Gastroesophageal sphincter (tissue), 3 donors: Measurements from ENCODE around the gene KIAA2012.

ENCODE experiments used
- EP300 ChIP-seq: sonication (generic); formaldehyde crosslinking; IDR thresholded peaks from one replicate; pipeline ENCODE4 v1.6.1; 2017; ENCODE audit warnings: antibody characterized with exemption, mild to moderate bottlenecking
- POLR2A ChIP-seq, 2 donors: fragments of 450-650 bp; IDR thresholded peaks; one replicate each; pipeline ENCODE4 v1.6.1; 2017; ENCODE audit warnings: antibody characterized with exemption in 2 of 2, mild to moderate bottlenecking in 2 of 2, moderate library complexity in 1 of 2
- POLR2AphosphoS5 ChIP-seq: sonication (generic); formaldehyde crosslinking; IDR thresholded peaks from one replicate; pipeline ENCODE4 v1.6.1; 2017; ENCODE audit warnings: antibody characterized with exemption
- TF ChIP-seq, protein P1 (sequence below), 4 experiments: fragments of 200-600 bp in 2 of 4; fragments of 450-650 bp in 2 of 4; sonication (generic) in 1 of 4; IDR thresholded peaks; one replicate each; pipeline ENCODE4 v1.5.1; 2017 to 2019; ENCODE audit warnings: antibody characterized with exemption in 4 of 4, mild to moderate bottlenecking in 2 of 4, moderate library complexity in 2 of 4

GRCh38 chr2:202043475-202043874 is 29.6 kb upstream of the KIAA2012 start:
- TF ChIP-seq POLR2A (IDR thresholded peaks at IDR 0.05) = no peak
- TF ChIP-seq, protein P1, sequence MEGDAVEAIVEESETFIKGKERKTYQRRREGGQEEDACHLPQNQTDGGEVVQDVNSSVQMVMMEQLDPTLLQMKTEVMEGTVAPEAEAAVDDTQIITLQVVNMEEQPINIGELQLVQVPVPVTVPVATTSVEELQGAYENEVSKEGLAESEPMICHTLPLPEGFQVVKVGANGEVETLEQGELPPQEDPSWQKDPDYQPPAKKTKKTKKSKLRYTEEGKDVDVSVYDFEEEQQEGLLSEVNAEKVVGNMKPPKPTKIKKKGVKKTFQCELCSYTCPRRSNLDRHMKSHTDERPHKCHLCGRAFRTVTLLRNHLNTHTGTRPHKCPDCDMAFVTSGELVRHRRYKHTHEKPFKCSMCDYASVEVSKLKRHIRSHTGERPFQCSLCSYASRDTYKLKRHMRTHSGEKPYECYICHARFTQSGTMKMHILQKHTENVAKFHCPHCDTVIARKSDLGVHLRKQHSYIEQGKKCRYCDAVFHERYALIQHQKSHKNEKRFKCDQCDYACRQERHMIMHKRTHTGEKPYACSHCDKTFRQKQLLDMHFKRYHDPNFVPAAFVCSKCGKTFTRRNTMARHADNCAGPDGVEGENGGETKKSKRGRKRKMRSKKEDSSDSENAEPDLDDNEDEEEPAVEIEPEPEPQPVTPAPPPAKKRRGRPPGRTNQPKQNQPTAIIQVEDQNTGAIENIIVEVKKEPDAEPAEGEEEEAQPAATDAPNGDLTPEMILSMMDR (IDR thresholded peaks at IDR 0.05) = no peak
- TF ChIP-seq POLR2AphosphoS5 = no peak
- TF ChIP-seq EP300 = no peak
